Heart left ventricle (tissue), 16 donors: ENCODE results near the gene GDF7. TPM values are rescaled to one million over a fixed set of nuclear protein-coding genes. Genes with fewer than 3 reads are reported as not detected.

Experiments used
- ATAC-seq, 4 donors: fragments of 200-7000 bp; cut with Tn5 transposase; one replicate each; pipeline ENCODE4 v1.9.1; 2020 to 2022; ENCODE audit warnings: moderate library complexity in 4 of 4, mild to moderate bottlenecking in 3 of 4, moderate number of reproducible peaks in 1 of 4
- DNase-seq, 5 donors: peaks; one replicate each; pipeline ENCODE4 v3.0.0-alpha.2; 2020
- H3K27ac ChIP-seq, 12 donors: fragments of 200-600 bp; sonication (generic) in 4 of 12; one replicate each; pipeline versions ENCODE4 v1.5.0 to v1.8.0; 2016 to 2022; ENCODE audit warnings: mild to moderate bottlenecking in 2 of 12
- H3K27me3 ChIP-seq, 9 donors: fragments of 200-600 bp; sonication (generic) in 2 of 9; one replicate each; pipeline versions ENCODE4 v1.5.1 to v1.8.0; 2016 to 2022; ENCODE audit warnings: mild to moderate bottlenecking in 3 of 9
- H3K36me3 ChIP-seq, 9 donors: fragments of 200-600 bp; sonication (generic) in 2 of 9; one replicate each; pipeline versions ENCODE4 v1.5.0 to v1.8.0; 2018 to 2022; ENCODE audit warnings: mild to moderate bottlenecking in 2 of 9
- H3K4me1 ChIP-seq, 12 donors: fragments of 200-600 bp; sonication (generic) in 4 of 12; one replicate each; pipeline versions ENCODE4 v1.5.0 to v1.8.0; 2016 to 2022; ENCODE audit warnings: mild to moderate bottlenecking in 3 of 12
- H3K4me3 ChIP-seq, 12 donors: fragments of 200-600 bp; sonication (generic) in 4 of 12; one replicate each; pipeline versions ENCODE4 v1.5.0 to v1.8.0; 2017 to 2022; ENCODE audit warnings: mild to moderate bottlenecking in 9 of 12, moderate library complexity in 4 of 12
- H3K9me3 ChIP-seq, 12 donors: fragments of 200-600 bp; sonication (generic) in 4 of 12; one replicate each; pipeline versions ENCODE4 v1.5.0 to v1.8.0; 2016 to 2022; ENCODE audit warnings: mild to moderate bottlenecking in 1 of 12
- CTCF ChIP-seq, 12 donors: fragments of 200-600 bp; sonication (generic) in 4 of 12; IDR thresholded peaks; one replicate each; pipeline versions ENCODE4 v1.5.0 to v1.8.0; 2018 to 2022; ENCODE audit warnings: antibody characterized with exemption in 12 of 12, mild to moderate bottlenecking in 5 of 12
- POLR2A ChIP-seq, 2 donors: fragments of 450-650 bp; IDR thresholded peaks; one replicate each; pipeline ENCODE4 v1.6.1; 2017; ENCODE audit warnings: antibody characterized with exemption in 2 of 2, mild to moderate bottlenecking in 2 of 2, moderate library complexity in 2 of 2
- WGBS, 4 donors: extraction: QIAGEN DNeasy Blood & Tissue Kit in 2 of 4; methylation state at CpG; one replicate each; pipeline versions ENCODE4 v1.1.5 to v1.1.7; 2013 to 2018; 5-methylcytosine and 5-hydroxymethylcytosine counted together
- intact Hi-C, 10 donors: fragments of 100-400 bp; cut with DNase I; formaldehyde crosslinking; loops; one replicate each; pipeline versions ENCODE4 v1.11.1 to v1.14.2; 2022
- polyA plus RNA-seq, 2 donors: library from polyadenylated mRNA; stranded (reverse); fragments of 200-250 nt; gene quantifications; one replicate each; pipeline ENCODE4 v1.2.3, GENCODE V29; 2013
- total RNA-seq, 9 donors: library from RNA; depleted of rRNA in 2 of 9; stranded (reverse); fragments of >200 nt in 2 of 9; fragmentation: NEBNext Ultra II Directional in 3 of 9; extraction: Animal tissue kit (Norgen Biotek cat#: 25700) in 3 of 9; gene quantifications; one replicate each; pipeline versions ENCODE4 v1.1.0 to v1.2.4, GENCODE V29; 2016 to 2023
- donor health status: ischemic (EF 13 %, LVEDD 7.1; RV severe dilation, severe dysfunction).
- donor health status: healthy with polysubstance abuse.
- donor health status: DM: no; HTN: yes; CAD: no.
- donor health status: DM: no; HTN: no; CAD: no.
- donor health status: ischemic (EF 25% LVEDD 6.9; RV normal size, moderate dysfunction).
- donor health status: ischemic (EF 25% LVEDD 5.7; RV mildly dilated, moderate dysfunction).
- donor health status: healthy.
- donor health status: DM: yes; HTN: yes; CAD: no.
- donor health status: ischemic (EF 35%, LVEDD 5.7; RV mildly dilated, moderate dysfunction).
- donor health status: nonischemic (EF 11% LVEDD 7.7; RV severe dilation, severe dysfunction).
- donor health status: DM: yes; HTN: yes; CAD: no.
- donor health status: PGD.
- donor health status: ischemic (EF 29% LVEDD 5.4; RV normal size, mild dysfunction).
- donor health status: nonischemic (EF 23%, LVEDD 6.1; RV moderate dilation, normal function).

Gene GDF7
- total and polyA plus RNA-seq, 11 donors = 0.14 to 1.6 (median 0.55) TPM

DNA sequence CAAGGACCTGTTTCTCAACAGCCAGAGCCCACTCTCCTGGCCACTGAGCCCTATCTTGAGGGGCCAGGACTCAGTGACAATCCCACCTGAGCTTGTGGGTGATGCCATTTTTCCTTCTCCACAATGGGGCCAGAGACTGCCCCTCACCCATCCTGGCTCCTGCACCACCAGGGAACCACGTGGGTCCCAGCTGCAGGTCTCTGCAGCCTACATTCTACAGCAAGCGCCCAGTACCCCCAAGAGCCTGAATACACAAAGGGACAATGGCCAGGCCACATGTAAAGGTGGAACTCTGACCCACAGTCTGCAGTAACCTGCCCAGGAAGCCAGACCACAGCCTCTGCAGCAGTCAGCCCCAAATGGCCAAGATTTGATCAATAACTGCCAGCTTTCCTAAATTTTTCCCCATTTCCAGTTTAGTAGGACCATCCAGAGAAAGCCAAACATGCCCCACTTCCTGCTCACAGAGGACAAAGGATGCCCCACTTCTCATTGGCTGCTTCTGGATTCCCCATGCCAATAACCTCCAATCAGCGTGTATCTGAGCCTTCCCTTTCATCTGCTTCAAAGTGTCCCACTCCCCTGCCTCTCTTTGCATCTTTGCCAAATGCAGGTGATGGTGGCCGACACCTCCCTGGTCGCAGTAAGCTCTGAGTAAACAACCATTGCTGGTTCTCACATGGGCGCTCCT, 35.2 kb upstream of the GDF7 start:
- DNase-seq = peak in 3 of 5 donors; percentile 9 to 28 (median 20)
- intact Hi-C loops = loop anchor here in 4 of 10 donors (5.0 to 10.0 kb wide), 4 partner anchors 34 to 117 kb away; no protein-coding TSS in a partner anchor
- no peaks in the 10 kb centered on the region for H3K27me3 ChIP-seq
- H3K36me3 ChIP-seq = peaks cover 0 to 23% (median 5%) of the 10 kb centered on the region in 9 donors
- no peak for ATAC-seq
- H3K4me1 ChIP-seq = peaks cover 5 to 50% (median 39%) of the 10 kb centered on the region in 12 donors
- no peak overlapping the region for H3K4me3 ChIP-seq
- no peaks in the 10 kb centered on the region for H3K9me3 ChIP-seq
- peak overlapping the region in 1 of 12 donors; percentile 90 for H3K27ac ChIP-seq
- WGBS, 4 donors = 88 to 94% (median 93%) methylated on average over 6 of the region's 6 CpGs
- TF ChIP-seq CTCF (IDR thresholded peaks at IDR 0.05) (no peak), POLR2A (IDR thresholded peaks at IDR 0.05) (no peak)

DNA sequence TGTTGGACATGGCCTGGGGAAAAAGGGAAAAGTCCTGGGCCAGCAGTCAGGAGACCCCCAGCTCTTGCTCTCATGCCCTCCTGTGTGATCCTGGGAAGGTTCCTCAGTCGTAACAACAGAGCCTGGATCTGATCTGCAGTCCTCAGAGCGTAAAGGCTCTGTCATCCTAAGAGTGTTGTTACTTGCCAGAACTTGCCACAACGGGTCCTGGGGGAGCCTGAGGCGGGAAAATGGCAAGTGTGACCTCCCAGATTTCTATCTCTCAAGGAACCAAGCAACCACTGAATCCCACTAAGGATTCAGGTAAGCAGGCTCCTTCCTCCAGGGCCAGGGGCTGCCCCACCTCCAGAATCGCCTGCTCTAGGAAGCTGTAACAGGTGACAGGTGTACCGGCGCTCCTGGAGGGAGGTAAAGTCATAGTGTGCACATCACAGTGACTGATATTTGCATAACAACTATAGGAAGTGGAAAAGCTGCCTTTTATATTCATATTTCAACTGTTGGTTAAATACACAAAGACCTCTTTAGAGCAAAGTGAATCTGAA, 34.4 kb upstream of the GDF7 start:
- DNase-seq = peak in 2 of 5 donors; percentile 2 to 27

DNA sequence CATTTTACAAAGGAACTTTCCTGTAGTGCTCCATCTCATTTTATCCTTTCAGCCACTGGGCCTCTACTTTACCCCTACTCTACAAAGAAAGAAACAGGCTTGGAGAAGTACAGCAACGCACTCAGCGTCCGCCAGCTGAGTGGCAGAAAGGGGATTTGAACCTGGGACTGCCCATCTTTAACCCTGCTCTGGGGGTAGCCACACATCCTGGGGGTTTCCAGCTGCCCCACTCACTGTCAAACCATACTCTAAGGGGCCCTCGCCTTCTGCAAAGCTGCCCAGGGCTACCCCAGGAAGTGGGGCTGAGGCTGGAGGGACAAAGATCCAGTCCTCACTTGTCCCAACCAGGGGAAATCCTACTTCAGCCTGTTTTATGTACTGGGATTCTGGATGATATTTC, 33.9 kb upstream of the GDF7 start:
- Histone ChIP-seq H3K27ac (peak overlapping the region in 4 of 12 donors; percentile 84 to 90 (median 86)), H3K4me3 (no peak overlapping the region), H3K4me1 (peaks cover 5 to 51% (median 39%) of the 10 kb centered on the region in 12 donors), H3K27me3 (no peaks in the 10 kb centered on the region), H3K36me3 (peaks cover 0 to 32% (median 6%) of the 10 kb centered on the region in 9 donors), H3K9me3 (no peaks in the 10 kb centered on the region)
- TF ChIP-seq CTCF (IDR thresholded peaks at IDR 0.05) (no peak), POLR2A (IDR thresholded peaks at IDR 0.05) (no peak)
- intact Hi-C loops = loop anchor here in 4 of 10 donors (5.0 to 10.0 kb wide), 4 partner anchors 36 to 118 kb away; no protein-coding TSS in a partner anchor
- DNase-seq (peak in 2 of 5 donors; percentile 8 to 14), ATAC-seq (no peak)
- 96 to 97% (median 97%) methylated on average over 4 of the region's 4 CpGs for WGBS, 4 donors

More for the DNA sequence above, 34.4 kb upstream of the GDF7 start:
- H3K9me3 ChIP-seq = no peaks in the 10 kb centered on the region
- intact Hi-C loops = loop anchor here in 4 of 10 donors (5.0 to 10.0 kb wide), 4 partner anchors 35 to 118 kb away; no protein-coding TSS in a partner anchor
- H3K27ac ChIP-seq = peak overlapping the region in 1 of 12 donors; percentile 90
- H3K27me3 ChIP-seq = no peaks in the 10 kb centered on the region
- WGBS, 4 donors = 92 to 97% (median 94%) methylated on average over 7 of the region's 7 CpGs
- ATAC-seq = no peak
- peaks cover 0 to 27% (median 5%) of the 10 kb centered on the region in 9 donors for H3K36me3 ChIP-seq
- no peak overlapping the region for H3K4me3 ChIP-seq
- TF ChIP-seq CTCF (IDR thresholded peaks at IDR 0.05) (no peak), POLR2A (IDR thresholded peaks at IDR 0.05) (no peak)
- H3K4me1 ChIP-seq = peaks cover 5 to 50% (median 38%) of the 10 kb centered on the region in 12 donors
